Activated naive CD8-positive, alpha-beta T cell treated with anti-CD3 and anti-CD28 coated beads, Interleukin-2, amount 50 U/mL, for 16 hours (primary cell): ENCODE results near the gene MRPL40.

ENCODE experiments used
- DNase-seq: peaks from one replicate; pipeline ENCODE4 v3.0.0-alpha.2; 2020; ENCODE audit warnings: low read depth, low spot score

MRPL40 gene

DNA sequence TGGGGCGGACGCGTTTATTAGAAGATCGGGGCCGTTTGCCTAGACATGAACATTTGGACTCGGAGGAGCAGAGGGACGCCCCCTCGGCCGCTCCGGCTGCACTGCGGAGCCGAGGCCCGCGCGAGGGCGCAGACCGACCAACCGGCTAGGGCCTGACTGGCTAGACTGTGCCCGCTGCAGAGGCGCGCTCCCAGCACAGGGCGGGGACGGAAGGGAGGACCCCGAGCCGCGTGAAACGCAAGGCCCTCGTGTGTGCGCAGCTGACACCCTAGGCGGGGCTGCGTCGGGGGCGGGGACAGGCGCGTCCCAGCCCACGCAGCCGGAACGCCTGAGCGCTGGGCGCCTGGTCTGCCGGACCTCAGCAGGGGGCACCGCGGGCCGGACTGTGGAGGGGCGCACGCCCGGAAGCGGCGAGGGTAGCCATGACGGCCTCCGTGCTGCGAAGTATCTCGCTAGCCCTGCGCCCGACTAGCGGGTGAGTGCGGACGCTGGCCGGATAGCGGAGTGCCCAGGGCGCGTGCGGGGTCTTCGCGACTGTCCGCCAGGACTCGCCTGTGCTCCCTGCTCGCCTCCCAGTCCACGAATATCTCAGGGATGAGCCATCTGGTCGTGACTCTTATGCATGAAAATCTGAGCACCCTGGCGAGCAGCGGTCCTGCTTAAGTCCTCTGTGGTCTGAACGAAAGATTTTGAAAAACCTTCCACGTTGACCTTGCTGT, at the start of gene MRPL40:
Gene MRPL40 (plus strand): TSS at position 413 of the 719 bp plus-strand sequence. CDS start 10 bp downstream, at position 423.
- peak; percentile 83 for DNase-seq

DNA sequence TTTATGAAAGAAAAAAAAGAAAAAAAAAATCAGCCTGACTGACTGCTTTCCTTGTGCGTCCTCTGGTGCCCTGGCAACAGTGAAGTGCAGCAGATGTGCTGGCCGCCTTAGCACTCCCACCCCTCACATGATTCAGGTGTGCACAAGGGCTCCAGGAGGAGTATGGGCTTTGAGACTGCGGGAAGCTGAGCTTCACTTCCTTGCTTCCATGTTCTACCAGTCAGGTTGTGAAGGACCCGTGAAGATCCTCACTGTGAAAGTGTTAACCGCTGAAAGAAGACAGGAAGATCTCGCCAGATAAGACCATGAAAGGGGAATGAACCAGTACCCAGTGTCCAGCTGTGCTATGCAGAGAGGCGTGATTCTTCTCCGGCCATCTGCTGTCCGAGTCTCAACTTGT, 49.1 kb upstream of the MRPL40 start:
- no peak for DNase-seq

DNA sequence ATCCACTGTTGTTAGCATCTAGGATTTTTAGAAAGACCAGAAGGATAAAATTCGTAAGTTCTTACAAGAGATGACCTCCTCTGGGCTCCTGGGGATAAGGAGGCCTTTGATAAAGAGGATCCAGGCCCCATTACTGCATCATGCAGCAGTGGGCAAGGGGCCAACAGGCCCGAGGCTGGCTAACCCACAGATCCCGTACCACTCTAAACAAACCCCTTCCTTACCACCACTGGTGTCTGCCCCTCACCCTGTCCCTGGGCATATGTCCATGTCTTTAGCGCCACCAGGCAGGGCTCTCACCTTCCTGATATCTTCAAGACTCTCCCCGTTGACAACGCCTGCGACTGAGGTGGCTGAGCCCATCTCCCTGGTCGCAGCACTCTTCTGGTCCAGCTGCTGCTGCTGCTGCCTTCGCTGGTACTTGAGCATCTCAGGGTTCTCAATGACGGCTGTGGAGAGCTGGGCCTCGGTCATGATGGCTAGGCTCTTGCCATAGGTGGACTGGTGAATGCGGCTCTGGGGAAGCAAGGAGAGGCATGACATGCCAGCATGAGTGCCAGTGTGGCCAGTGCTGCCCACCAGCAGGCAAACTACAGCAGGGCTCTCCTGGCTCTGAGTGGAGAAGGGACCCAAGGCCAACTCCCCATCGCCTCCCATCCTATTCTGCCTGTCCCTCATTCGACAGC, 47.0 kb upstream of the MRPL40 start:
- no peak for DNase-seq

DNA sequence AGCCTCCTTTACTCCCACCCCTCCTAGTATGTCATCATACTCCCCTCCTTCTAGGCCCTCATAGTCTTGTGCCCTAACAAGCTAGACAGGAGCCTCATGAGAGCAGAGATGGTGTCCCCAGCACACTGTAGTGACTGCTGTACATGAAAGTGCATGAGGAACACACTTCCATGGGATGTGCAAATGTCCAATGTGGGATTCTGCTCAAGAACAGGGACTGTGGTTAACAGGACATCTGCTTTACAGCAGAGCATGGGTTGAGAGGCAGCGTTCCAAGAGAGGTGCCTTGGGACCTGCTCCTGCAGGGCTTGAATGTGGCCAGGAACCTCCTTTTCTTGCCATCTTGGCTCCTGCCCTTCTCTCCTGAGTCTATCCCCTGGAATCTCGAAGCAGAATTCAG, 46.1 kb upstream of the MRPL40 start:
- DNase-seq: no peak

DNA sequence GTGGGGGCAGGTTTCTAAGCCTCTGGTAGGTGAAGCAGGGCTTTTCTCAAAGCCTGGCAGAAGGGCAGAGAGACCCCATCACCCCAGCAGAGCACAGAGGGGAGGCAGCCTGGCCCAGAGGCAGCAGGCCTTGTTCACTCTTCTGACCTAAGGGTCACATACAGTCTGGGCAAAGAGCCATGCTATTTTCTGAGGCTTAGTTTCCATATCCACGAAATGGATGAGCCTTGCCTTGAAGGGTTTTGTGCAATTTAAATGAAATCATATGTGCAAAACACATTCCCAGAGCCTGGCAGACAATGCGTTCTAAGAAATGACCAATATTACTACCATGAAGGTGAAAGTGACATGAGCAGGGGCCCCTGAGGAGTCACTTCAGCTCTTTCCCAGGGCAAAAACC, 45.3 kb upstream of the MRPL40 start:
- DNase-seq: no peak

DNA sequence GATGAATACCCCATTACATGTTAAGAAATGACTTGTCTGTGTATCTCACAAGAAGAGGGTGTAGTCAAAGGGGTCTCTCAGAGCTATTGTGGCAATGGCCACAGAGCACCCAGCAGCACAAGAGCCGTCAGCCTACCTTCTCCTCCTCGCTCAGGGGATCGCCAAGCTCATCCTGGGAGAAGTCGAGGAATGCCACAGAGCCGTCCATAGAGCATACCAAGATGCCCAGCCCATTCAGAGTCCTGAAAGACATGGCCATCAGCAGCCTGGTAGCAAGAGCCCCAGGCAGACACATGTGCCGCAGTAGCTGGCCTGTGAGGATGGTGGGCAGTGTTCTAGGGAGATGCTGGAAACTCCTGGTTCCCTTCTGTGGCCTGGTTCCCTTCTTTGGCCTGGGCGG, 44.8 kb upstream of the MRPL40 start:
- no peak for DNase-seq

DNA sequence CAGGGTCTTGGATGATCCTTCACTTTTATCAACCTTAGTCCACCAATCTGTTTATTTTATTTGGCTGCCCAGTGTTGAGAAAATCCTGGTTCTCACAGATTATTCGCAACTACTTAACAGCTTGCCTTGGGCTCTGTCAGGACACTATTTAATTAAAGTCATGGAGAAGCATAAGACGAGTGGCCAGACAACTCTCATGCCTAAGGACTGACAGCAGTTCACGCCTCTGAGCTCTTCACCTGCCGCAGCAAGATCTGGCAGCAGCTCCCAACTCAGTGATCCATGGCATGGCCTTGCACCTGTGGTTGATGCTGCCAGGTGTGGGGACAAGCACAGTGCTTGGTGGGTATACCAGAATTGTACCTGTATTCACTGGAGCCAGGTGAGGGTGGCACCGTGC, 38.6 kb upstream of the MRPL40 start:
- no peak for DNase-seq

DNA sequence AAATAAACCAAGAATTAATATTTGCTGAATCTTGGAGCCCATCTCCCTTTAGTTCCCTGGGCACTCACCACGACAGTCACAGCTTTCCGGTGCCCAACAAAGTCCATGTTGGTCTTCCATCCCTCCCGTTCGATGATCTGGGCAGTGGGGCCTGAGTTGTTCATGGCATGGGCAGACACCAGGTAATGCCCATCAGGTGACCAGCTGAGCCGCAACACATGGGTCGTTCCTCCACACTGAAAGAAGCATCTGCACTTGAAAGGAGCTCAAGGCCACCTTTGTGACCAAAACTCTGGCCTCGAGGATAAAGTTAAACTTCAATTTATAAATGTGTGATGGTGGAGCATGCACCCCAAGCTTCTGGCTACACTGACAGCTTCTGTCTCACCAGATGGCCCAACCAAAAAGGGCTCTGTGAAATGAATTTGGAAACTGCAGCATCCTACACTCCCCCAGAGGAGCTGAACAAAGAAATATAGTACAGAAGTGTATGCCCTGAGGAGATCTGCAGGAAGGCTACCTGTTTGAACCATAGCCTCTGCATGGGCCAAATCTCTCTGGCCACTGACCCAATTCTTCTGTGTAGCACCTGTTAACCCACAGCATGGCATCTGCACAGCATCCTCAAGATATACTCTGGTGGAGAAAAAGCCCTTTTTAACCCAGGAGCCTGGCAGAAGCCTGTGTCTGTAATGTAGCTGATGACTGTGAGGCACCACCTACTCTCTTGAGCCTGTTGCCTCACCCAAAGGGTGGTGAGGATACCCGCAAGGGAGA, 37.9 kb upstream of the MRPL40 start:
- no peak for DNase-seq

DNA sequence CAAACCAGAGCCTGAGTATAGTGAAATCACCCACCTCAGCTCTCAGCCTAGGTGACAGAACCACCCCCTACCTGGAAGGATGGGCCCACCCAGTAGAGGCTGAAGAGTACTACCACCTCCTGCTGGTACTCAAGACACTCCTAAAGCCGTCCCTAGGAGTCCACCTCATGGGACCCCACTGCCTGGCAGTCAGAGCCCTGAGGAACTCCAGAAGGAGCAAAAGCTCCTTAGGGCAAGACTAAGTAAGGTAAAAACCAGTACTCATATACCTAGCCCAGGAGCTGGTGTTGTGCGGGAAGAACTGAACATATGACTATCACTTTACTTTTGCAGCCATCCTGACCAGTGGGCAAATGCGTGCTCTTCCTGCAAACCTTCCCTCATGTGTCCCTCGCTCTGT, 37.1 kb upstream of the MRPL40 start:
- DNase-seq: no peak

DNA sequence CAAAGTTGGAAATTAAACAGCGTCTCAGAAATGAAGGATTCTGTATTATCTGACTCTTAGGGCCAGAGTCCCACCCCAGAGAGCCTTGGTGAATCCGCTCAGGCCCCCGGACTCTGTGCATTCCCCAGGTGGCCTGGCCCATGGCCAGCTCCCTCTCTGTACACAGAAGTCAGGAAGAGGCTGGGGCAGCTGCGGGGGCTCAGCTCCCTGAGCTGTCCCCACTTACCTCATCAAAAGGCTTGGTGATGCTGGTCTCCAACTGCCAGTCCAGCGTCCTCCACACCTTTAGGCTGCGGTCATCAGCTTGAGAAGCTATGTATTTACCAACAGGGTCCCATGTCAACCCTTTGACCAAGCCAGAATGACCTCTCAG, 35.8 kb upstream of the MRPL40 start:
- DNase-seq: no peak

DNA sequence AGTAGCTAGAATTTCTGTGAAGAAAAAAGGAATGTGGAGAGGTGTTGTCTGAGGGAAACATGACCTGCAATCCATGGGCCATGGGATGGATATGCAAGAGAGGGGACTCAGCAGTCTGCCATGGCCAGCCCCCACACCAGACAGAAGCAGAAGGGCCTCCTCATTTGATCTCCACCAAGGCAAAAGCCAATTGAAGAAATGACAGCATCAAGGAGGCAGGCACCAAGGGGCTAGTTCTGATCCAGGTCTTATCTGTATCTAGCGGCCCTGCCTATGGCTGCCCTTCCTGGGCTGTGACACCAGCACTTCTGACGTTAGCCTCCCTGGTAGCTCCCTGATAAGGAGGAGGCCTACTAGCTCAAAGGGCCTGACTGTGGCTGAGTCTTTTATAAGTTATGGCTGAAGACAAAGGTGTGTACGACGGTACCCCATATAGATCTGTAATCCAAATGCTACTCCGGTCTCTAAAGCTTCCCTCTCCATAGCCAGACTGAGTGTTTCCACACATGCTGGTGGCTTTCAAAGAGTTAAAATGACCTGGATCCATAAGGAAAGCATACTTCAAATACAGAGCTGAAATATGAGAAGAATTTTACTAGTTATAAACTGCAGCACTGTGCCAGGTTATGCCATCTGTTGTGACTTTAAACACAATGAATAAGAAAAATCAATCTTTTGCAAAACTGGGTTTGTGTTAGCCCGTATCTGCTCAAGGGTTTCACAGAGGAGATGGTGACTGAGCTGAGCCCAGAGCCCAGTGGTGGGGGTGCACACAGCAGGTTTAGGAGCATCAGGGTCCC, 35.2 kb upstream of the MRPL40 start:
- DNase-seq: no peak

DNA sequence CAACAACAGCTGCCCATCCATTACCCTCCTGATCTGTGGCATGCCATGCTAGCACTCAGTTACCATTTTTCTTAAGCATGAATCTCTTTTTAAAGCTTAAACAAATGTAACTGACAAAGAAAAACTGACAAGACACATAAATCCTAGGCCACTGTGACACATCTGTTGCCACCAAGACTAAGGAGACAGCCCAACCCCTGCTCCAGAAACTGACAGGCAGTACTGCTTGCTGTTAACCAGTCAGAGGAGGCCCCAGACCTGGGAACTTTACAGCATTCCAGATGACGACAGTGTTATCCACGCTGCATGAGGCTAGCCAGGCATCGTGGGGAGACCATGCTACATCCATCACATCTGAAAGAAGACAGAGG, 34.6 kb upstream of the MRPL40 start:
- no peak for DNase-seq

DNA sequence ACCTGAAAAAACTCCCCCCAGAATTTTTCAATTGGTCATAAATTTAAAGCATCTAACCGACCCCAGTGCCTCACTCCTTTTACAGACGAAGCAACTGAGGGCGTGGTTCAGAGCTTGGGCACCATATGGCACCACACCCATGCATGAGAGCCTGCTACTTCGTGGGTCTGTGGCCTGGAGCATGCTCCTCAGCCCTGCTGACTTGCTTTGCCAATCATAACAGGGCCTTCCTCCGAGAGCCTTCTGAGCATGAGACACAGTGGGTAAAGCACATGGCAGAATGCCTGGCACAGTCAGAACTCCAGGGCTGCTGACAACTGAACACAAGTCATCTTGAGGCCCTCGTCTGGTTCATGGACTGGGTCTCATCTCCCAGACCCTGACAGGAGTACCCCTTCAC, 34.1 kb upstream of the MRPL40 start:
- DNase-seq: no peak

DNA sequence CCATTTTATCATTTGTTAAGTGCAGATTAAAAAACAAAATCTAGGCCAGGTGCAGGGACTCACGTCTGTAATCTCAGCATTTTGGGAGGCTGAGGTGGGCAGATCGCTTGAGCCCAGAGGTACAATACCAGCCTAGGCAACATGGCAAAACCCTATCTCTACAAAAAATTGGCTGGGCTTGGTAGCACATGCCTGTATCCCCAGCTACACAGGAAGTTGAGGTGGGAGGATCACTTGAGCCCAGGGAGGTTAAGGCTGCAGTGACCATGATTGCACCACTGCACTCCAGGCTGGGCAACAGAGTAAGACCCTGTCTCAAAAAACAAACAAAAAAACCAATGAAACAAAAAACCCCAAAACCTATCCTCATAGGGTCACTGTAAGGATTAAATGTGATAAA, 33.7 kb upstream of the MRPL40 start:
- no peak for DNase-seq

DNA sequence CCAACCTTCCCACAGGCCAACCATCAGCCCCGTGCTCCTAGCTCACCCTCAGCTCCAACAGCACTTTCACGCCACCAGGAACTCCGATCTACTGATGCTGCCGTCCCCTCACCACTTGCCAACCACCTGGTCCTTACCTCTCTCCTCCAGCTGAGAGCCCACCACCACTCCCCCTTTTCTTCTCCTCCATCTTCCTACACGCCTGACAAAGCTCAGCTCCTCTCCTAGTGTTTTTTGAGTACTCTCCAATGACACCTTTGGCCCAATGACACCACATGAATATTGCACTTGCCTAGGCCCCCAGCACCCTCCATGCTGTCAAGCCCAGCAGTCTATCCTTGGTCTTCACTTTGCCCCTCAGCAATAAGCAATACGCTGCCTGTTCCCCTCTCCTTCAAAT, 31.5 kb upstream of the MRPL40 start:
- no peak for DNase-seq

DNA sequence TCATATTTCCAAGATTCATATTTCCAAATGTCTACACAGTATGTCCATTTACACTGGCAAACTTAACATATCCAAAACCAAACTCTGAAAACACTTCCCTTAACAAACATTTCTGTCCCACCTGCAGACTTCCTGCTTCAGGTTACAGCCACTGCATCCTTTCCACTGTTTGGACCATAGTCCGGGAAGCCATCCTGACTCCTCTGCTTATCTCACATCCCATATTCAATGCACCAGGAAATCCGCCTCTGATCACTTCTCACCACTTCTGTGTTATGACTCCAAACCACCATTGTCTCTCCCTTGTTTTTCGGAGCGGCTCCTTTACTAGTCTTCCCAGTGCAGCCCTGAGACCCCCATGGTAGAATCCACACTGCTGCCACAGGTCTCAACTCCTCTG, 30.9 kb upstream of the MRPL40 start:
- DNase-seq: no peak

DNA sequence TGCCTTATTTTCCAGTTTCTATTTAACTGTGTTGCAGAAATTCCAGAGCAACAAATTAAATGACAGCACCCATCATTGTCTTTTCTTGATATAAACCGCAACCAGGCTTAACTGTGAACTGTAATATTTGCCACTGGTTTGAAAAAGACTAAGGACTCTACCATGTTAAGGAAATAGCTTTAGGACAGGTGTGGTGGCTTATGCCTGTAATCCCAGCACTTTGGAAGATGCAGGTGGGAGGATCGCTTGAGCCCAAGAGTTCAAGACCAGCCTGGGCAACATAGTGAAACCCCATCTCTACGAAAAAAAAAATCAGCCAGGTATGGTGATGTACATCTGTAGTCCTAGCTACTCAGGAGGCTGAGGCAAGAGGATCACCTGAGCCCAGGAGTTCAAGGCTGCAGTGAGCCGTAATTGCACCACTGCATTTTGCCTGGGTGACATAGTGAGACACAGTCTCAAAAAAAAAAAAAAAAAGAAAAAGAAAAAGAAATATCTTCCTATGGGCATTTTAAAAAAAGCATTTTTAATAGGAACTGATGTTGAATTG, 29.6 kb upstream of the MRPL40 start:
- no peak for DNase-seq

DNA sequence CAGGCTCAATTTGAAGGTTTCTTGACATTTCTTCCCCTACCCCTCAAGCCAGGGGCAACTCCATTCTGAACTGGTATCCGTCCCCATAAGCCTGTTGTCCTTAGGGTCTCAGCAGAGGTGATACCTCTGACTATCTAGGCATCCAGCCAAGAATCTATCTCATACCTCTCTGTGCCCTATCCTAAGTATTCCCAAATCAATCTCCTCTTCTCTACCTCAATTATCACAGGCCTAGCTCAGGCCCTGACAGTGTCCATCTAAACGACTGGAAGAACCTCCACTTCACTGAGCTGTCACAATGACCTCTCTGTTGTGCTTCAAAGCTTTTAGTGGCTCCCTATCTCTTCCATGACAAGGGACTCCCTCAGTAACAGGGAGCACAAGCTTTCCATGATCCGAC, 27.7 kb upstream of the MRPL40 start:
- DNase-seq: no peak

DNA sequence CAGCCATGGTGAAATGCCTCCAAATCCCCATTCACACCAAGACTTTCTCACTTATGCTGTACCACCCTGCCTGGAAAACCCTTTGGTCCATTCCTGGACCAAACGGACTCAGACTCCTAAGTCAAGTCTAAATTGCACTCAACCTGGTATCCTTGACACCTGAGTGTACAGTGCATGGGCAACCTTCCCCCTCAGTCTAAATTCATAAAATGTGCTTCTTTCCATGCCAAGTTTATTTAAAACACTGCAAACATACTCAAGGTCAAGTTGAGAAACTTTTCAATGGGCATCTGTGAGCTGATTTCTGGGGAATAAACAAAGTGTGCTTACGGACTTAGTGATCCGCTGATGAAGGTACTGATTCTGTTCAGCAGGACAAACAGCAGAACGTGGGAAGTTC, 27.2 kb upstream of the MRPL40 start:
- DNase-seq: no peak

DNA sequence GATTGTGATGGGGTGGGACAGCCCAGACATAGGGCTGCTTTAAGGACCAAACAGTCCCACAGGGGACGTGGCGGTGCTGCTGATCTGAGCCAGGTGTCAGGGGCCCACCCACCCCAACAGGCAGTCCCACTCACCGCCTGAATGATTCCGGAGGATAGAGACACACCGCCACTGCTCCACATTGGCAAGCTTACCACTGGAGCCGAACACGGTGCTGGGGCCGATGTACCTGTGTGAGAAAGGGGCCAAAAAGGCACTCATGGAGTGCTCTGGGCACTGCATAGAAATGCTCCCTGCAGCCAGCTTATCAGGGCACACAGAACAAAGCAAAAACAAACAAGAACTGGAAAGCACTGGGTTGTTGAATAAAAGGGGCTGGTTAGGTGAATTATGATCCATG, 26.7 kb upstream of the MRPL40 start:
- no peak for DNase-seq

DNA sequence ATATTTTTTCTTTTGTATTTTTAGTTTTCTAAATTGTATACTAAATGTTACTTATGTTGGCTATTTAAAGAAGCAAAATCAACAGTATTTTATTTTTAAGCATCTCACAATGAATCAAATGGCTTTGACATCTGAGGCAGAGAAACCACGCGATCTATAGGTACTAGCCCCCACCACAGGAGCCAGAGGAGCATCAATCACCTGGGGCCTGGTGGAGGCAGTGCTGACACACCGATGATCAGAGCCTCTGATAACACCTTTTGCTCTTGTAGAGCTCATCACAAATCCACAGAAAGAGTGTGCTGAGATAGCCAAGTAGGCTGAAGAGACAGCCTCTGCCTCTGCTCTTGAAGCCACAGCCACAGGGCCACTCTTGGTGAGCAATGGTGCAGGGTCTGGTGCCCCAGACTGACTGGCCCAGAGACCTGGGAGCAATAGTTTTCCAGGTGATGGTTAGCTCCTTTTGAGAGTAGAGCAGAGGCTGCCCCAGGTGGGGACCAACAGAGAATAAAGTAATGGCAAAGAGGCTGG, 26.0 kb upstream of the MRPL40 start:
- no peak for DNase-seq

DNA sequence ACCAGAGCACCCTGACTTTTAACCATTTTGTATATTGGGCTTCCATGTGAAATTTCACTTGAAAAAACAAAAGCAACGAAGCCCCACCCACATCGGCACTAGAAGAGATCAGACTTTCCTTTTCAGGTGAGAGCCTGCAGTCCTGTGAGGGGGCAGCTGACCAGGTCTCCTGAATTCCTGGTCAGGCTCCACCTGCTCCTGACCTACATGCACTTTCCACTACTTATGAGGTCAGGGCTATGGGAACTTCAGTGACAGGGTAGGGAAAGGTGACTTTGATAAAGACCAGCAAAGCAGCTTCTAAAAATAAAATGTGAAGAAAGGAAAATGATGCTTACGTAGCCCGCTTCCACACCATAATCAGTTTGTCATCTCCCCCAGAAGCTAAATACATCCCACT, 25.5 kb upstream of the MRPL40 start:
- DNase-seq: no peak
